ENCODE data around the gene NBAS.

Gene NBAS

GRCh38 chr2:15200581-15200980 is 360.6 kb downstream of the NBAS start:
- H3K4me3 ChIP-seq (ENCODE audit: low read length) = no peak overlapping the region
- no peak for DNase-seq (ENCODE audit: low read depth)
- TF ChIP-seq CTCF (conservative IDR thresholded peaks at IDR 0.05; ENCODE audit: low read length) = no peak

- no peak overlapping the region for H3K4me3 ChIP-seq (ENCODE audit: low read length)
- TF ChIP-seq CTCF (conservative IDR thresholded peaks at IDR 0.05; ENCODE audit: low read length) = no peak
- no peak for DNase-seq (ENCODE audit: low read depth)
Observed at GRCh38 chr2:15198051-15198450, 363.1 kb downstream of the NBAS start.

GRCh38 chr2:15195813-15196212 is 365.3 kb downstream of the NBAS start:
- TF ChIP-seq CTCF (conservative IDR thresholded peaks at IDR 0.05; ENCODE audit: low read length) = no peak
- no peak overlapping the region for H3K4me3 ChIP-seq (ENCODE audit: low read length)
- no peak for DNase-seq (ENCODE audit: low read depth)

GRCh38 chr2:15191789-15192188 is 369.3 kb downstream of the NBAS start:
- DNase-seq (ENCODE audit: low read depth) = no peak
- no peak for TF ChIP-seq CTCF (conservative IDR thresholded peaks at IDR 0.05; ENCODE audit: low read length)
- H3K4me3 ChIP-seq (ENCODE audit: low read length) = no peak overlapping the region

- TF ChIP-seq CTCF (conservative IDR thresholded peaks at IDR 0.05; ENCODE audit: low read length) = peak; percentile 33
- DNase-seq (ENCODE audit: low read depth) = peak; percentile 60
Observed at GRCh38 chr2:15189216-15189615, 371.9 kb downstream of the NBAS start.

GRCh38 chr2:15187702-15188101 is 373.4 kb downstream of the NBAS start:
- no peak for TF ChIP-seq CTCF (conservative IDR thresholded peaks at IDR 0.05; ENCODE audit: low read length)
- no peak for DNase-seq (ENCODE audit: low read depth)
- no peak overlapping the region for H3K4me3 ChIP-seq (ENCODE audit: low read length)

More at GRCh38 chr2:15189216-15189615, 371.9 kb downstream of the NBAS start:
- no peak overlapping the region for H3K4me3 ChIP-seq (ENCODE audit: low read length)

- H3K4me3 ChIP-seq (ENCODE audit: low read length) = no peak overlapping the region
- no peak for DNase-seq (ENCODE audit: low read depth)
- TF ChIP-seq CTCF (conservative IDR thresholded peaks at IDR 0.05; ENCODE audit: low read length) = no peak
Observed at GRCh38 chr2:15186118-15186517, 375.0 kb downstream of the NBAS start.
